SK-N-SH (cell line): ENCODE results near the gene PTGES3.

Experiments used
- CTCF ChIP-seq: fragments of 200-600 bp; sonication (generic); IDR thresholded peaks from 2 replicates; pipeline ENCODE4 v1.6.1; 2017; ENCODE audit warnings: antibody characterized with exemption, mild to moderate bottlenecking, moderate library complexity
- MEF2A ChIP-seq: IDR thresholded peaks from 2 replicates; pipeline ENCODE4 v1.4.0; 2012; ENCODE audit warnings: low read depth, borderline replicate concordance
- TCF12 ChIP-seq: IDR thresholded peaks from 2 replicates; pipeline ENCODE4 v1.4.0; 2012

- TF ChIP-seq CTCF (no peak), MEF2A (no peak), TCF12 (no peak)
Observed at GRCh38 chr12:56695327-56696101, 7.4 kb upstream of the PTGES3 start.
